Measurements from ENCODE around the gene NCAM1.

DNA sequence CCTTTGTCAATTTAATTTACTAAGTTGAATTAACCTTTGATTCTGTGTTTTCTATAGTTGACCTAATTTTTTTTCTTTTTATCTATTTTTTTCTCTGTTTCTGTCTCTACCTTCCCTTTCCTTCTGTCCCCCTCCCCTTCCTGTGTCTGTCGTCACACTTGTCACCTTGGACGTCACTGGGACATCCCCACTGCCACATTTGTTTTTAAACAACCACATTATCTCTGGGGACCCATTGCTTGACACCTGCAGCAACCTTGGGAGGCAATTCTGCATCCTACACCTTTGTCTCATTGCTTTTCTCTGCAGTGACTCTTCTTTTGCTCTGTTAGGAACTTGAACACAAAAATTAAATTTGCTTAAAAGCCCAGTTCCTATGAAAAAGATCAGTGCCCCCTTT is 301.4 kb downstream of the NCAM1 start:
- TF ChIP-seq YY1 (IDR thresholded peaks at IDR 0.05; ENCODE audit: insufficient read depth, insufficient read length) (no peak), ZNF274 (IDR thresholded peaks at IDR 0.05; ENCODE audit: low read depth, low read length) (no peak)
